Ascending aorta (tissue), 2 donors: ENCODE results near the gene NDUFAF8. TPM values are rescaled to one million over a fixed set of nuclear protein-coding genes. Genes with fewer than 3 reads are reported as not detected.
A peak's percentile ranks its signal among the peaks of the same experiment; 100 is the strongest.

Experiments used
- DNase-seq, 2 donors: peaks; one replicate each; pipeline ENCODE4 v3.0.0-alpha.2; 2019; ENCODE audit warnings: low spot score in 2 of 2
- H3K27ac ChIP-seq, 2 donors: fragments of 200-600 bp; sonication (generic); one replicate each; pipeline ENCODE4 v1.5.1; 2016 to 2017; ENCODE audit warnings: mild to moderate bottlenecking in 1 of 2
- H3K27me3 ChIP-seq: fragments of 200-600 bp; sonication (generic); one replicate; pipeline ENCODE4 v1.5.1; 2017
- H3K36me3 ChIP-seq, 2 donors: fragments of 200-600 bp; sonication (generic); one replicate each; pipeline ENCODE4 v1.5.1; 2016
- H3K4me1 ChIP-seq, 2 donors: fragments of 200-600 bp; sonication (generic); one replicate each; pipeline ENCODE4 v1.5.1; 2016 to 2017; ENCODE audit warnings: mild to moderate bottlenecking in 1 of 2
- H3K4me3 ChIP-seq, 2 donors: fragments of 200-600 bp; sonication (generic); one replicate each; pipeline ENCODE4 v1.5.1; 2016 to 2017; ENCODE audit warnings: mild to moderate bottlenecking in 1 of 2
- H3K9me3 ChIP-seq, 2 donors: fragments of 200-600 bp; sonication (generic); one replicate each; pipeline ENCODE4 v1.5.1; 2016
- intact Hi-C: fragments of 100-400 bp; cut with DNase I; formaldehyde crosslinking; loops from one replicate; pipeline ENCODE4 v1.15.1; 2023
- total RNA-seq: library from RNA; depleted of rRNA; stranded (reverse); fragments of >200 nt; gene quantifications from one replicate; pipeline ENCODE4 v1.1.0, GENCODE V29; 2016
- TF ChIP-seq, protein P1 (sequence below), 3 experiments: fragments of 200-600 bp in 2 of 3; fragments of 450-650 bp in 1 of 3; sonication (generic) in 2 of 3; IDR thresholded peaks; one replicate each; pipeline ENCODE4 v1.5.1; 2016 to 2019; ENCODE audit warnings: antibody characterized with exemption in 3 of 3, mild to moderate bottlenecking in 1 of 3, moderate library complexity in 1 of 3

The NDUFAF8 gene
- total RNA-seq, 1 donor from 2014 or later, result 6.5 TPM

DNA sequence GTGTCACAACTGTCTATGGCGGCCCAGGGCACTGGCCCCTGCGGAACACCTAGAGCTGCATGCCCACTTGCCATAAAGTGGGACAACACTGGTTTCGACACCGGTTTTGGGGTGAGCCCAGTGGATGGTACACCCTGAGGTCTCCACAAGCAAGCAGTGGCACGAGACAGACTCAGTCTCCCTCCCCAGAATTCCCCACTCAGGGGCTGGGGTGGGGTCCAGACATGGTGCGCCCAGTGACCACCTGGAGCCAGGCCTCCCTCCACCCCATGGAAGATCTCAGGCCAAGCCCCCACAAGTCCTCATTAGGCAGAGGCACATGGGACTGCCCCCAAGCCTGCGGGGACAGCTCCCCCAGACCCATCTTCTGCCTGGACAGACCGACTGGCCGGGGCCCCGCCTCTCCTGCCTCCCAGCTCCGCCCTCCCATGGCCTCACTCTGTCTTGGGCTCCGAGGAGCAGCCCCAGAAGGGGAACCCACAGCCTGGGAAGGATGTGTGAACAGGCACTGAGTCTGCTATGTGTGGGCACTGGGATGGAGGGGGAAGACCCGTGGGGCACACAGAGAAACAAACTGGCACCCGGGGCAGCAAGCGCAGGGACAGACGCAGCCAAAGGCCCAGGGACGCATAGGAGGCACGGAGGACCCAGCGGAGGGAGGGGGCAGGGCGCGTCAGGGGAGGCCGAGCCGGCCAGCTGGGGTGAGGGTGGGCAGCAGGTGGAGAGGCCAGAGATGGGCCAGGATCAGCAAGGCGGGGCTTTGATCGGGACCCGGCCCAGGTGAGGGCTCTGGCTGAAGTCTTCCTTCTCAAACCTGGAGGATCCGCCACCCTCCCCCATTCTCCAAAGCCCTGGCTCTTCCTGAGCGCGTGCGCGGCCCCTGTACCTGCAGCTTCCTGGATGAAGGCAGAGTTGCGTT is 3.0 kb upstream of the NDUFAF8 start:
- peaks cover 18 to 26% of the 10 kb centered on the region in 2 donors for H3K36me3 ChIP-seq

DNA sequence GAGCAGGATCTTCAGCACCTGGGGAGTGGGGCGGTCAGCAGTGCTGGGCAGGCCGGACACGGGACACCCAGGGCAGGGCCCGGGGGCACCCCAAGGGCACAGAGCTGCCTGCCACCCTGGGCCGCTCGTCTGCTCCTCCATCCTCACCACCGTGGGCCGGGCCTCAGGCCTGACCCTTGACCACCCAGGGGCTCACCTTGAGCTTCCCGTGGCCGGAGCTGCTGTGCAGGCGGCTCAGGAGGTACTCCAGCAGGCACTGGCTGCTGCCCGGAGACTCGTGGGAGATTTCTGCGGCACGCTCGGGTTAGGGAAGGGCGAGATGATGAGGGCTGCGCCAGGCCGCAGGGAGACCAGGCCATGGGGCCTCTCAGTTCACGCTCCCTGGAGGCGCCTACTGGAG is 2.3 kb upstream of the NDUFAF8 start:
- intact Hi-C loops, result no loop called here
- peaks cover 11 to 19% of the 10 kb centered on the region in 2 donors for H3K36me3 ChIP-seq
- TF ChIP-seq, protein P1, sequence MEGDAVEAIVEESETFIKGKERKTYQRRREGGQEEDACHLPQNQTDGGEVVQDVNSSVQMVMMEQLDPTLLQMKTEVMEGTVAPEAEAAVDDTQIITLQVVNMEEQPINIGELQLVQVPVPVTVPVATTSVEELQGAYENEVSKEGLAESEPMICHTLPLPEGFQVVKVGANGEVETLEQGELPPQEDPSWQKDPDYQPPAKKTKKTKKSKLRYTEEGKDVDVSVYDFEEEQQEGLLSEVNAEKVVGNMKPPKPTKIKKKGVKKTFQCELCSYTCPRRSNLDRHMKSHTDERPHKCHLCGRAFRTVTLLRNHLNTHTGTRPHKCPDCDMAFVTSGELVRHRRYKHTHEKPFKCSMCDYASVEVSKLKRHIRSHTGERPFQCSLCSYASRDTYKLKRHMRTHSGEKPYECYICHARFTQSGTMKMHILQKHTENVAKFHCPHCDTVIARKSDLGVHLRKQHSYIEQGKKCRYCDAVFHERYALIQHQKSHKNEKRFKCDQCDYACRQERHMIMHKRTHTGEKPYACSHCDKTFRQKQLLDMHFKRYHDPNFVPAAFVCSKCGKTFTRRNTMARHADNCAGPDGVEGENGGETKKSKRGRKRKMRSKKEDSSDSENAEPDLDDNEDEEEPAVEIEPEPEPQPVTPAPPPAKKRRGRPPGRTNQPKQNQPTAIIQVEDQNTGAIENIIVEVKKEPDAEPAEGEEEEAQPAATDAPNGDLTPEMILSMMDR (IDR thresholded peaks at IDR 0.05), result no peak

More for the DNA sequence above, 3.0 kb upstream of the NDUFAF8 start:
- Histone ChIP-seq H3K9me3 (no peaks in the 10 kb centered on the region), H3K4me1 (peaks cover 6 to 23% of the 10 kb centered on the region in 2 donors), H3K4me3 (no peak overlapping the region), H3K27ac (no peak overlapping the region), H3K27me3 (no peaks in the 10 kb centered on the region)
- intact Hi-C loops, result no loop called here
- TF ChIP-seq, protein P1 (IDR thresholded peaks at IDR 0.05), result no peak
- no peak for DNase-seq

DNA sequence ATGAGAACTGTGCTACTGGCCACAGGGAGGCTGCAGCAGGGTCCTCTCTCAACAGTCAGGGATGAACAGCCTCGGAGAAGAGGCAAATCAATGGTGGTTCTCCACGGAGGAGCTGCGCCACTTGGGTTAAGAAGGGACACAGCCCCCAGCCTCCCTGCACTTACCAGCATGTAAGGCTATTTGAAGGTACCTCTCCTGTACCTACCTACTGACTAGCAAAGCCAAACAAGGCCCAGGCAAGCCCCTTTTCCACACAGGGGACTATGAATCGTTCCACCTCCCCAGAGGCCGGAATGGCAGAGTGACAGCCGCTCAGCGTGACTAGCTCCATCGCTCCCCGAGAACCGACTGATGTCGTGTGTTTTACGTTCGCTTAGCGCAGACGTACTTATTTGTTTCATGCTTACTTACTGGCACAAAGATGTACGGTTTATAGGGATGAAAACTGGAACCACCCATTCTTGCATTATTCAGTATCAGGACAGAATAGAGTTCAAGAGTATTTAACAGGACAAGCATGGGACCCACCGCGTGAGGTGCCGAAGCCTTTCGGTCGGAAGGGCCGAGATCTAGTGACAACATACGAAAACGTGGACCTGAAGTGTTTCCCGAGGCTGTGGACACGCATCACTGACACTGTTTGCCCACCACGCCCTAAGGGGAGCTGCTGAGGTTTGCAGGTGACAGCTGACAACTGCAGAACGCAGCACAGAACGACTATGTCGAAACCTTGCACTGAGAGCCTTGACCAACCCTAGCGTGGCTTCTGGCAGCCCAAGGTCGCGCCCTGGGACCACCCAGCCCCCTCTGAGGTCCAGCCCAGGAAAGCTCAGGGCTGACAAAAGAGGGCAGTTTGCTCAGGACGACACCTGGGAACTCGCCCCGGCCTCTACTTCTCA is 1.3 kb upstream of the NDUFAF8 start:
- Histone ChIP-seq H3K9me3 (no peaks in the 10 kb centered on the region), H3K36me3 (peaks cover 2 to 8% of the 10 kb centered on the region in 2 donors), H3K4me3 (peak overlapping the region; percentile 88 to 95), H3K4me1 (peaks cover 6 to 23% of the 10 kb centered on the region in 2 donors), H3K27me3 (no peaks in the 10 kb centered on the region), H3K27ac (no peak overlapping the region)
- no peak for DNase-seq
- intact Hi-C loops, result no loop called here
- TF ChIP-seq, protein P1 (IDR thresholded peaks at IDR 0.05), result no peak

More for the DNA sequence above, 2.3 kb upstream of the NDUFAF8 start:
- Histone ChIP-seq H3K4me1 (peaks cover 6 to 23% of the 10 kb centered on the region in 2 donors), H3K27me3 (no peaks in the 10 kb centered on the region), H3K9me3 (no peaks in the 10 kb centered on the region), H3K27ac (no peak overlapping the region), H3K4me3 (no peak overlapping the region)
- no peak for DNase-seq

DNA sequence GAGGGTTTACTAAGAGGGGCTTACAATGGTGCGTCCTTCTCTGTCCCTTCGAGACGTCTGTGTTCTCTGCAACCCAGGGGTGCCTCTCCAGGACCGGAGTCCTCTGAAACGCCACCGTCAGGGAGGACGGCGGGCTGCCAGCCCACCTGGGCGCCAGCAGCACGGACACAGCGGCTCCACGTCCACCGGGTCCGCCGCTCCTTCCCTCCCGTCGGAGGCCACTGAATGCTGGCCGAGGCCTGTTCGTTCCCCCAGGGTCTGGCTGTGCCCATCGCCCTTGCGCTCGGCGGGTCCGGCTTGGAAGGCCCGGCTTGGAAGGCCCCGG is 666 bp upstream of the NDUFAF8 start:
- Histone ChIP-seq H3K36me3 (peaks cover 0 to 2% of the 10 kb centered on the region in 2 donors), H3K27me3 (no peaks in the 10 kb centered on the region), H3K4me3 (peak overlapping the region; percentile 88 to 95), H3K9me3 (no peaks in the 10 kb centered on the region), H3K4me1 (peaks cover 6 to 23% of the 10 kb centered on the region in 2 donors), H3K27ac (peak overlapping the region in 1 of 2 donors; percentile 63)
- no peak for DNase-seq
- TF ChIP-seq, protein P1 (IDR thresholded peaks at IDR 0.05), result no peak
- intact Hi-C loops, result no loop called here

DNA sequence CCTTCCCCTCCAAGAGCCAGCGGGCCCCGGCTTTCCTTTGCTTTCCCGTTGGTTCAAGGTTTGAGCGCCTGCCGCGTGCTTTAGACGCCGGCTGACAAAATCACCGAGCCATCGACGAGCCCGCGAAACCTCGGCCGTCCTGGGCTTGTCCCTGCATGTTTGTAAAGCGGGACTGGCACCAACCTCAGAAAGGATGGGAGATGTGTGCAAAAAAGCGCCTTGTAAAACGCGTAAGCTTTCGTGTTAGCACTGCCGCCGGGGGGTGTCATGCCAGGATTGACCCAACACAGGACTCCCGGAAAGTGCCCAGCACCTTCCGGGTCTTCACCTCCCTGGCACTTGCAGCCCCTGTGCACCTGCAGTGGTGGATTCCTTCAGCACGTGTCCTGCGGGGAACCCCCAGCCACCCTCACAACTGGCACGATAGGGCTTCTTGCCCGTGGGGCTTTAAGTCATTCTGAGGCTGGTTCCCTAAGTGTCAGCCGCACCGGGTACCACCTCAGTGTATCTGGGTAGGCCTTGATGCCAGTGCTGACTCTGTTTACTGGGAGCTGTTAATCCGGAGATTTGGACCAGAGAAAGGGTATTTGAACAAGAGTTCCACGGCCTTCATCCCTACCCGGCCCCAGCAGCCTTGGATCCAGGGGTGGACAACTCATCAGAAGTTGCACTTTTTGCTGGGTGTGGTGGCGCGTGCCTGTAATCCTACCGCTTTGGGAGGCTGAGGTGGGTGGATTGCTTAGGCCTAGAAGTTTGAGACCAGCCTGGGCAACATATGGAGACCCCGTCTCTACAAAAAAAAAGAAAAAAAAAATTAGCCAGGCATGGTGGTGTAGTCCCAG is 817 bp downstream of the NDUFAF8 start:
- peak overlapping the region; percentile 66 to 84 for H3K27ac ChIP-seq
- peaks cover 0 to under 1% of the 10 kb centered on the region in 2 donors for H3K36me3 ChIP-seq
- H3K4me1 ChIP-seq, result peaks cover 6 to 23% of the 10 kb centered on the region in 2 donors
- TF ChIP-seq, protein P1 (IDR thresholded peaks at IDR 0.05), result no peak
- no peak for DNase-seq
- peak overlapping the region; percentile 88 to 95 for H3K4me3 ChIP-seq
- intact Hi-C loops, result loop anchor here (1.0 kb wide), 1 partner anchor 17 kb away; no protein-coding TSS in a partner anchor
- no peaks in the 10 kb centered on the region for H3K27me3 ChIP-seq
- H3K9me3 ChIP-seq, result no peaks in the 10 kb centered on the region
